IMR-90 (cell line): ENCODE results near the gene NUBP1. TPM values are rescaled to one million over a fixed set of nuclear protein-coding genes. Genes with fewer than 3 reads are reported as not detected.

Experiments used
- ATAC-seq: fragments of 200-7000 bp; cut with Tn5 transposase; 2 replicates; pipeline ENCODE4 v1.9.1; 2020; ENCODE audit warnings: low read depth, mild to moderate bottlenecking, moderate library complexity
- BruUV-seq: library from RNA; stranded (reverse); fragments of 400-500 nt; replicated peaks from 2 replicates; lab custom pipeline; 2021; lab: Mats Ljungman, UMichigan
- CTCF ChIA-PET: fragments of 300-600 bp; formaldehyde crosslinking; extraction: SDS; loops from one replicate; lab custom pipeline; 2021; ENCODE audit warnings: antibody characterized with exemption; lab: Yijun Ruan, JAX
- POLR2A ChIA-PET: fragments of 300-600 bp; sonication (Branson Sonifier 250); formaldehyde crosslinking; loops from one replicate; lab custom pipeline; 2022; ENCODE audit warnings: antibody characterized with exemption; ENCODE audit not compliant: unreplicated experiment; lab: Charles Lee
- DNase-seq: peaks from one replicate; pipeline ENCODE4 v3.0.0; 2013
- H2AFZ ChIP-seq: replicated peaks from 2 replicates; pipeline ENCODE3; 2013; ENCODE audit warnings: low read length, mild to moderate bottlenecking; ENCODE audit not compliant: poor library complexity
- H2AK5ac ChIP-seq: 2 replicates; pipeline ENCODE4 v1.6.1; 2013; ENCODE audit warnings: low read depth, low read length, inconsistent platforms
- H2AK9ac ChIP-seq: replicated peaks from 2 replicates; pipeline ENCODE3; 2013; ENCODE audit warnings: mild to moderate bottlenecking, low read depth, low read length, moderate library complexity; ENCODE audit not compliant: poor library complexity
- H2BK120ac ChIP-seq: 2 replicates; pipeline ENCODE4 v1.6.1; 2013; ENCODE audit warnings: low read depth, low read length, inconsistent platforms
- H2BK15ac ChIP-seq: 3 replicates; pipeline ENCODE4 v1.6.1; 2013; ENCODE audit warnings: low read depth, low read length, inconsistent platforms
- H2BK20ac ChIP-seq: 2 replicates; pipeline ENCODE4 v1.6.1; 2013; ENCODE audit warnings: low read depth, mild to moderate bottlenecking, inconsistent platforms, low read length, moderate library complexity
- H2BK5ac ChIP-seq: 2 replicates; pipeline ENCODE4 v1.6.1; 2013; ENCODE audit warnings: mild to moderate bottlenecking, low read depth, low read length, inconsistent platforms; ENCODE audit not compliant: poor library complexity, severe bottlenecking
- H3K14ac ChIP-seq: replicated peaks from 2 replicates; pipeline ENCODE4 v1.6.1; 2013; ENCODE audit warnings: low read depth, low read length, inconsistent platforms
- H3K18ac ChIP-seq: 2 replicates; pipeline ENCODE4 v1.6.1; 2013; ENCODE audit warnings: low read depth, low read length, control low read depth
- H3K23ac ChIP-seq: 2 replicates; pipeline ENCODE4 v1.6.1; 2013; ENCODE audit warnings: low read depth, low read length, inconsistent platforms
- H3K27ac ChIP-seq: 2 replicates; pipeline ENCODE4 v1.5.1; 2013; ENCODE audit warnings: mild to moderate bottlenecking, control low read depth, low read length; ENCODE audit not compliant: insufficient read depth
- H3K27me3 ChIP-seq: 2 replicates; pipeline ENCODE4 v1.6.1; 2013; ENCODE audit warnings: low read length; ENCODE audit not compliant: control insufficient read depth, insufficient read depth
- H3K36me3 ChIP-seq: 2 replicates; pipeline ENCODE4 v1.6.1; 2013; ENCODE audit warnings: low read length, mixed read lengths; ENCODE audit not compliant: control insufficient read depth, insufficient read depth
- H3K4ac ChIP-seq: 2 replicates; pipeline ENCODE4 v1.6.1; 2013; ENCODE audit warnings: low read depth, low read length, inconsistent platforms
- H3K4me1 ChIP-seq: 2 replicates; pipeline ENCODE4 v1.6.1; 2013; ENCODE audit warnings: low read length, mixed read lengths; ENCODE audit not compliant: control insufficient read depth, insufficient read depth
- H3K4me2 ChIP-seq: 2 replicates; pipeline ENCODE4 v1.6.1; 2013; ENCODE audit warnings: low read depth, mild to moderate bottlenecking, control low read depth, low read length, moderate library complexity
- H3K4me3 ChIP-seq: 2 replicates; pipeline ENCODE4 v1.5.1; 2013; ENCODE audit warnings: low read depth, mild to moderate bottlenecking, control low read depth, low read length, moderate library complexity; ENCODE audit not compliant: insufficient read depth
- H3K56ac ChIP-seq: 2 replicates; pipeline ENCODE4 v1.6.1; 2013; ENCODE audit warnings: low read length, inconsistent platforms; ENCODE audit not compliant: insufficient read depth; ENCODE audit errors: extremely low read depth
- H3K79me1 ChIP-seq, 2 experiments: 2 replicates each; pipeline ENCODE4 v1.6.1; 2013; ENCODE audit warnings: low read length in 2 of 2, inconsistent platforms in 1 of 2, low read depth in 1 of 2
- H3K9ac ChIP-seq: 2 replicates; pipeline ENCODE4 v1.6.1; 2013; ENCODE audit warnings: low read depth, low read length, control low read depth
- H3K9me1 ChIP-seq: 2 replicates; pipeline ENCODE4 v1.6.1; 2013; ENCODE audit warnings: low read length, inconsistent platforms; ENCODE audit not compliant: insufficient read depth
- H3K9me3 ChIP-seq: 2 replicates; pipeline ENCODE4 v1.6.1; 2013; ENCODE audit warnings: low read length; ENCODE audit not compliant: control insufficient read depth, insufficient read depth
- H4K20me1 ChIP-seq: 2 replicates; pipeline ENCODE4 v1.6.1; 2013; ENCODE audit warnings: low read length, inconsistent platforms; ENCODE audit not compliant: insufficient read depth
- H4K5ac ChIP-seq: 2 replicates; pipeline ENCODE4 v1.6.1; 2013; ENCODE audit warnings: mild to moderate bottlenecking, low read depth, low read length, control low read depth
- H4K8ac ChIP-seq, 2 experiments: 2 replicates each; pipeline ENCODE4 v1.6.1; 2013; ENCODE audit warnings: low read depth in 2 of 2, low read length in 2 of 2, control low read depth in 1 of 2, inconsistent platforms in 1 of 2
- H4K91ac ChIP-seq: 2 replicates; pipeline ENCODE4 v1.6.1; 2013; ENCODE audit warnings: low read depth, low read length, inconsistent platforms; ENCODE audit not compliant: insufficient read depth
- POLR2A ChIP-seq: IDR thresholded peaks from 2 replicates; pipeline ENCODE4 v1.6.1; 2012; ENCODE audit warnings: mild to moderate bottlenecking, low read depth, low read length
- RAD21 ChIP-seq: IDR thresholded peaks from 2 replicates; pipeline ENCODE4 v1.6.1; 2012; ENCODE audit warnings: low read length, improper control_type of control experiment
- WGBS, 2 experiments: methylation state at CpG; one replicate each; pipeline versions ENCODE4 v1.1.5 to v1.1.7; 2013; ENCODE audit warnings: missing lambda C conversion rate in 2 of 2; ENCODE audit not compliant: insufficient read length in 1 of 2; ENCODE audit errors: extremely low coverage in 2 of 2; 5-methylcytosine and 5-hydroxymethylcytosine counted together
- dilution Hi-C: fragments of 300-500 bp; cut with HindIII; formaldehyde crosslinking; loops from one replicate; pipeline ENCODE4 v1.14.3; 2018; ENCODE audit warnings: low sequenced_read_pairs; ENCODE audit not compliant: unreplicated experiment
- in situ Hi-C: fragments of 300-500 bp; cut with MboI; formaldehyde crosslinking; loops from 3 replicates; pipeline ENCODE4 v1.14.3; 2019; ENCODE audit warnings: low sequenced_read_pairs, inconsistent platforms, mixed read lengths
- intact Hi-C: fragments of 100-400 bp; cut with micrococcal nuclease; formaldehyde crosslinking; loops from 2 replicates; pipeline ENCODE4 v1.10.0; 2022
- polyA plus RNA-seq, 3 experiments: library from polyadenylated mRNA; depleted of rRNA; stranded (reverse); fragments of >200 nt; gene quantifications; 2 replicates each; pipeline ENCODE4 v1.2.3, GENCODE V29; 2012; ENCODE audit warnings: low replicate concordance in 1 of 3
- total RNA-seq: library from RNA; depleted of rRNA; stranded (reverse); fragments of >200 nt; gene quantifications from 2 replicates; pipeline ENCODE4 v1.2.3, GENCODE V29; 2012
- TF ChIP-seq, protein P1 (sequence below): fragments of 150-350 bp; IDR thresholded peaks from 2 replicates; pipeline ENCODE4 v1.6.1; 2017; ENCODE audit warnings: mild to moderate bottlenecking, antibody characterized with exemption, low read length, low read depth

NUBP1 gene
- total and polyA plus RNA-seq, 2 of the 4 experiments (the other 2 are of a cell fraction) = 28.0 to 31.5 TPM

DNA sequence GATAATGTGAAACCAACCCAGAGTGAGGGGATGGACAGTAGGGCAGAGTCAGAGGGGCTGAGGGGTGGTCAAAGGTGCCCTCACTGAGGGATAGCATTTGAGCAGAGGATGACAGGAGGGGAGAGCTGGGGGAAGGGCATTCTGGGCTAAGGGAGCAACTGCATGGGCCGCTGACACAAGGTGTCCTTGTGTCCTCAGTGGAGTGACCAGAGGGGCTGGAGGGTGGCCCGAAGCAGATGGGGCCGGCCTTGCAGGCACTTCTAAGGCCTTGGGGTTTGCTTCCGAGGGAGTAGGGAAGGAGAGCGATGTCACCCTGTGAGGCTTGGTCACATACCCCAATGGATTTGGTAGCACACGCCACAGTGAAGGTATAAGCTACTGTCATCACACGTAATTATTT lies 10.0 kb downstream of the NUBP1 start:
- no peaks in the 10 kb centered on the region for H3K79me1 ChIP-seq
- intact Hi-C loops (no loop called here), in situ Hi-C loops (loop anchor here (5.0 kb wide), 1 partner anchor 159 kb away; no protein-coding TSS in a partner anchor), dilution Hi-C loops (no loop called here)
- H3K4me1 ChIP-seq = peaks cover 9% of the 10 kb centered on the region
- H3K27ac ChIP-seq = no peak overlapping the region
- WGBS, 2 experiments = 83% methylated on average over 1 of the region's 7 CpGs; no CpG with 5 or more reads in 1 of the 2 experiments
- H4K5ac ChIP-seq = no peak overlapping the region
- TF ChIP-seq, protein P1, sequence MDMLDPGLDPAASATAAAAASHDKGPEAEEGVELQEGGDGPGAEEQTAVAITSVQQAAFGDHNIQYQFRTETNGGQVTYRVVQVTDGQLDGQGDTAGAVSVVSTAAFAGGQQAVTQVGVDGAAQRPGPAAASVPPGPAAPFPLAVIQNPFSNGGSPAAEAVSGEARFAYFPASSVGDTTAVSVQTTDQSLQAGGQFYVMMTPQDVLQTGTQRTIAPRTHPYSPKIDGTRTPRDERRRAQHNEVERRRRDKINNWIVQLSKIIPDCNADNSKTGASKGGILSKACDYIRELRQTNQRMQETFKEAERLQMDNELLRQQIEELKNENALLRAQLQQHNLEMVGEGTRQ = no peak
- TF ChIP-seq RAD21 (no peak), POLR2A (no peak)
- H3K27me3 ChIP-seq = no peaks in the 10 kb centered on the region
- no peak overlapping the region for H3K4ac ChIP-seq
- CTCF ChIA-PET = no interaction called here
- no peak overlapping the region for H2AK5ac ChIP-seq
- no peak overlapping the region for H3K23ac ChIP-seq
- no peak overlapping the region for H2BK15ac ChIP-seq
- no peak overlapping the region for H4K91ac ChIP-seq
- DNase-seq (no peak), ATAC-seq (no peak)
- H2AFZ ChIP-seq = no peak overlapping the region
- no peak overlapping the region for H3K9ac ChIP-seq
- POLR2A ChIA-PET = no interaction called here
- H4K20me1 ChIP-seq = no peaks in the 10 kb centered on the region
- peaks cover 13% of the 10 kb centered on the region for H3K36me3 ChIP-seq
- H3K9me1 ChIP-seq = peaks cover 17% of the 10 kb centered on the region; the same call in 1 of the 2 replicates
- no peaks in the 10 kb centered on the region for H3K9me3 ChIP-seq
- no peak overlapping the region for H3K4me3 ChIP-seq
- no peak overlapping the region for H3K4me2 ChIP-seq
- H2BK120ac ChIP-seq = no peak overlapping the region
- no peak overlapping the region for H2BK20ac ChIP-seq
- H2BK5ac ChIP-seq = no peak overlapping the region
- H2AK9ac ChIP-seq = peak overlapping the region; percentile 44
- H3K14ac ChIP-seq = no peak overlapping the region
- no peak overlapping the region for H3K56ac ChIP-seq
- no peak overlapping the region for H3K18ac ChIP-seq
- H4K8ac ChIP-seq = no peak overlapping the region
- no TSS peak for BruUV-seq
